B cell (primary cell): ENCODE measurements around the gene GRID1.

Experiments
- EZH2 ChIP-seq: IDR thresholded peaks from 2 replicates; pipeline ENCODE4 v1.6.1; 2012; ENCODE audit warnings: borderline replicate concordance, low read depth, mild to moderate bottlenecking, moderate library complexity, low read length; ENCODE audit not compliant: insufficient read depth, poor library complexity, severe bottlenecking
- TF ChIP-seq, protein P1 (sequence below): fragments of 200-600 bp; IDR thresholded peaks from one replicate; pipeline ENCODE4 v1.8.0; 2022; ENCODE audit warnings: antibody characterized with exemption, mild to moderate bottlenecking

DNA sequence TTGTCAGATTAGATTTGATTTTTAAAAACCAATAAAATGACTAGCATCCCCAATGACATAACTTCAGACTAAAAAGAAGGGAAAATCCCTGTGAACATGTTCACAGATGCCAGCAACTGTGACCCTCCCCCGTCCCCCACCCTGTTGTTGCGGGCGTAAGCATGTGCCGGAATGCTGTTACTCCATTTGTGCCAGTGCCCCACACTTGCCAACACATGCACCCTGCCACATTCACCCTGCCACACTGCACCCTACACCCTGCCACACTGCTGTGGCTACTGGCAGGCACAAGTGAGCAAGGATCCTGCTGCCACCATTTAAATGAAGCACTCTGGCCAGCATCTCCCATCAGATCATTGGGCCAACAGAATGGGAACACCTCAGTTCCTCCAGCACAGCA, 540.2 kb downstream of the GRID1 start:
- TF ChIP-seq, protein P1, sequence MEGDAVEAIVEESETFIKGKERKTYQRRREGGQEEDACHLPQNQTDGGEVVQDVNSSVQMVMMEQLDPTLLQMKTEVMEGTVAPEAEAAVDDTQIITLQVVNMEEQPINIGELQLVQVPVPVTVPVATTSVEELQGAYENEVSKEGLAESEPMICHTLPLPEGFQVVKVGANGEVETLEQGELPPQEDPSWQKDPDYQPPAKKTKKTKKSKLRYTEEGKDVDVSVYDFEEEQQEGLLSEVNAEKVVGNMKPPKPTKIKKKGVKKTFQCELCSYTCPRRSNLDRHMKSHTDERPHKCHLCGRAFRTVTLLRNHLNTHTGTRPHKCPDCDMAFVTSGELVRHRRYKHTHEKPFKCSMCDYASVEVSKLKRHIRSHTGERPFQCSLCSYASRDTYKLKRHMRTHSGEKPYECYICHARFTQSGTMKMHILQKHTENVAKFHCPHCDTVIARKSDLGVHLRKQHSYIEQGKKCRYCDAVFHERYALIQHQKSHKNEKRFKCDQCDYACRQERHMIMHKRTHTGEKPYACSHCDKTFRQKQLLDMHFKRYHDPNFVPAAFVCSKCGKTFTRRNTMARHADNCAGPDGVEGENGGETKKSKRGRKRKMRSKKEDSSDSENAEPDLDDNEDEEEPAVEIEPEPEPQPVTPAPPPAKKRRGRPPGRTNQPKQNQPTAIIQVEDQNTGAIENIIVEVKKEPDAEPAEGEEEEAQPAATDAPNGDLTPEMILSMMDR = no peak
- TF ChIP-seq EZH2 = no peak
